ENCODE data around the gene RNF151. TPM values are rescaled to one million over a fixed set of nuclear protein-coding genes. Genes with fewer than 3 reads are reported as not detected.
"Not testable (repeated sequence)": the region's sequence is repeated elsewhere in the genome, so short reads cannot be mapped to it uniquely, and the experiment has no call there.

The RNF151 gene
- total RNA-seq, 1 donor from 2014 or later: 0.39 TPM

DNA sequence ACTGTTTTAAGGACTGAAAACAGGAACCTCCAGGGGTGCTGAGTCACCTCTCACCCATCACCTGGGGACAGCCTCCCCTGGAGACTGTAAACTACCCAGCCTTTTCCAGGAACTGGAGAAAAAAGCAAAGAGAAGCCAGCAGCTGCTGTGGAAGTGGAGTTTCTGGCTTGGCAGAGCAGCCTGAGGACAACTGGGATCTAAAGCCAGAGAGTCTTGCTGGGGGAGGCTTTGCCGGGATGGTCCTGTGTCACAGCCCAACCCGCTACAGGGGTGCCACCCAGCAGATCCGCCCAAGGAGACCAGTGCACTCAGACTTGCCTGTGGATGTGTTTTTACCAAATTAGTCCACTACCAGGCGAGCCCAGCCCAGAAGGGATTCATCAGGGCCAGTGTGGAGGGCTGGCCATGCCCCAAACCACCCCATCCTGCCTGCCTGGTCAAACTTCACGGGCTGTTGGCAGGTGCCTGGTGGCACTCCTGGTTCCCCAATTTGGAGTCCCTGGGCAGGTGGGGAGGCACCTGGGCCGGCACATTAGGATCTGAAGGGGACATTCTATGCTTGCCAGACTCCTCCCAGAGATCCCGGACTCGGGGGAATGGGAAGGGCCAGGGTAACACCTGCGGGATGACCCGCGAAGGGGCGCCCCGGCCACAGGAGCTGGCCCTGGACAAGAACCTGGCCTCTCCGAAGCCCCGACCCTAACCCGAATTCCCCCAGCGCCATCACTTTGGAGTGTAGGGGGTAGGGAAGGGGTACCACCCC is 24.4 kb upstream of the RNF151 start:
- no peaks in the 10 kb centered on the region for H3K9me3 Mint-ChIP-seq
- peaks cover 11% of the 10 kb centered on the region for H3K36me3 Mint-ChIP-seq (ENCODE audit: low read depth)
- peaks cover 15% of the 10 kb centered on the region for H3K4me1 Mint-ChIP-seq (ENCODE audit: low read depth)
- H3K27me3 Mint-ChIP-seq (ENCODE audit: low read depth): no peaks in the 10 kb centered on the region
- H3K27ac Mint-ChIP-seq: peak overlapping the region; percentile 82
- intact Hi-C loops (cut with micrococcal nuclease): loop anchor here (5.0 kb wide), 2 partner anchors 85 to 200 kb away; no protein-coding TSS in a partner anchor
- peak overlapping the region; percentile 90 for H3K4me3 Mint-ChIP-seq (ENCODE audit: low read depth)
- DNase-seq (ENCODE audit: low spot score): no peak

DNA sequence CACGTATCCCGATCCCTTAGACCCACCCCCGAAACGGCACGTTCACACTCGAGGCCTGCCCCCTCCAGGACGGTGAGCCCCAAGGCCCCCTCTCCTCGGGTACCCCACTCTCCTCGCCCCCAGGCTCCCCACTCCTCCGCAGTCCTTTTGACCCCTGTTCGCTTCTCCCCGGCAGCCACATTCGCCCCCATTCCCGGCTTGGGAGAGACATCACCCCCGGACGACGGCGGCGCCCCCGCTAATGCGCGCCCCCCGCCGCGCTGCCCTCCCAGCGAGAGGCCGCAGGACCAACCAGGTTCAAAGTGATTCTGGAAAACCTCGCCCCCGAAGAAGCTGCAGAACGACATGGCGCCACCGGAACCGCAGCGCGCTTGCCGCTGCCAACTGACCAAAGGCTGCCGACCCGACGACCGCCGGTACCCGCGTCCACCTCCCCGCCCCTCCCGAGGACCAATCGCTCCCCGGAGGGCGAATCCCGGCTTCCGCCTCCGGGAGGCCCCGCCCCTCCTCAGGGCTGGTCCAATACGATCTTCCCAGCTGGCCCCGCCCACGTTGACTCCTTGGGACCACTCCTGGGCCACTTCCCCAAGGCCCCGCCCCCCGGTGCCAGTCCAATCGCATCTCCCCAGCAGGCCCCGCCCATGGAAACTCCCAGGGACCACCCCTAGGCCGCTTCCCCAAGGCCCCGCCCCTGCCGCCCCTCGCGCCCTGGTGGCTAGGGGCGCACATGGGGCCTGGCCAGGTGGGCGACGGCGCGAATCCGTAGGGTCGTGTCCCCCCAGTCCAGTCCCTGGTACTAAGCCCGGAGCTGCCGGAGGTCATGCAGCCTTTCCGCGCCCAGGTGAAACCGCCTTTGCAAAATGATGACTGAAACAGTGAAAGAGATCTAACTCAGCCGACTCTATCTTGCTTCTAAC is 23.6 kb upstream of the RNF151 start, which contains the start of gene MSRB1:
Gene MSRB1, minus strand, starts transcription at position 390 of the 917 bp plus-strand sequence. Its CDS starts 43 bp downstream, at position 347.
- Mint-ChIP-seq H3K9me3 (no peaks in the 10 kb centered on the region), H3K4me1 (ENCODE audit: low read depth) (peaks cover 15% of the 10 kb centered on the region), H3K4me3 (ENCODE audit: low read depth) (peak within 1 kb of the TSS; percentile 90), H3K27ac (peak within 1 kb of the TSS; percentile 82), H3K27me3 (ENCODE audit: low read depth) (no peaks in the 10 kb centered on the region), H3K36me3 (ENCODE audit: low read depth) (peaks cover 9% of the 10 kb centered on the region)
- DNase-seq (ENCODE audit: low spot score): peak; percentile 99
- intact Hi-C loops (cut with micrococcal nuclease): loop anchor here (1.0 to 5.0 kb wide), 3 partner anchors 16 to 199 kb away; partner anchors contain the start of gene NDUFB10

DNA sequence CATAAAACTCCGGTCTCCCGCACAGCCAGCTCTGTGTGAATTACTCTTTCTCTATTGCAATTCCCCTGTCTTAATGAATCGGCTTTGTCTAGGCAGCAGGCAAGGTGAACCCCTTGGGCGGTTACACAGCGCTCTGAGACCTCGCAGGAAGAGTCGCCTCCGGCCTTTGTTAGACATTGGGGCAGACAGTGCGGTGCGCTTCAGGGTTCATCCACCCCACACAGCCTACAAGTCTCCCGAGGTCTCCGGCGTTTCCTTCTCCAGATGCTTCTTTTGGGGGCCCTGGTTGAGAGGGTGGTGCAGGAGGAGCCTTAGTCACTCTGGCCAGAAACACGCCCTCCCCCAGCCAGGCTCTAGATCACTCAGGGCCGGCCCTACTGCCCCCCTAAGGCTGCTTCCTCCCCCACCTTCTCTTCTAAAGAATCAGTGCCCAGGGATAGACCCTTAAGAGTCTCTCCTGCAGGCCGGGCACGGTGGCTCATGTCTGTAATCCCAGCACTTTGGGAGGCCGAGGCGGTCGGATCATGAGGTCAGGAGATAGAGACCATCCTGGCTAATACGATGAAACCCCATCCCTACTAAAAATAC is 21.9 kb upstream of the RNF151 start:
- Mint-ChIP-seq H3K27me3 (ENCODE audit: low read depth) (no peaks in the 10 kb centered on the region), H3K36me3 (ENCODE audit: low read depth) (no peaks in the 10 kb centered on the region), H3K27ac (peak overlapping the region; percentile 40), H3K9me3 (no peaks in the 10 kb centered on the region), H3K4me1 (ENCODE audit: low read depth) (peaks cover 15% of the 10 kb centered on the region), H3K4me3 (ENCODE audit: low read depth) (peak overlapping the region; percentile 57)
- no peak for DNase-seq (ENCODE audit: low spot score)
- intact Hi-C loops (cut with micrococcal nuclease): loop anchor here (5.0 kb wide), 2 partner anchors 87 to 198 kb away; no protein-coding TSS in a partner anchor

DNA sequence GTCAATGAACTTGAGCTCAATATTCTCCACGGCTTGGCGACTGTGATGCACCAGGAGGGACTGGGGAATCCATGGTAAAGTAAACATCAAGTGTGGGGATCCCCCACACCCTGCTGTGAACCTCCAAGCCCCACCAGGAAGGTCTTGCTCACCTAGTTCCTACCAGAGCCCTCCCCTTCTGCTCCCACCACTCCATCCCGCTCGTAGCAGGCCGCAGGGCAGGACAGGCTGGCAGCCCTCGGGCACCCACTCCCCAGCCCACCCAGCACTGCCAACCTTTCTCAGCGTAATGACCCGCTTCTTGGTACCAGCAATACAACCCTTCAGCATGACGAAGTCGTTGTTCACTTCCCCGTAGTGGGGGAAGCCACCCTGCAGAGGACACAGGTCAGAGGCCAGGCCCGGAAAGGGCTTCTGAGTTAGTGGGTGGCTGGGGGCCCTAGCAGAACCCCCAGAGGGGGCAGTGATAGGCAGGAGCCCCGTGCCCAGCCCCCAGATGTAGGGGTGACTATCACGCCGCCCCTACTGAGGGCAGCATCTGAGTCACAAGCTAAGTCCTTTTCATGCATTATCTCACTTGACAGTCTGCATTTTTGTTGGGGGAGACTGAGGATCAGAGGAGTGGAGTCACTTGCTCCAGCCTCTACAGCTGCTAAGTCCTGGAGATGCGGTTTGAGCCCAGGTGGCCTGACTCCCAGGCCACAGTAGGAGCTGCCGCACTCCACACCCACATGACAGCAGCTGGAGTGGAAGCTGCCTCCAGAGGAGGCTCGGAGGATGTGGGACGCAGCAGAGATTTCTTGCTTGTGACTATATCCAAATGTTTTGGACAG is 20.9 kb upstream of the RNF151 start:
- Mint-ChIP-seq H3K27me3 (ENCODE audit: low read depth) (no peaks in the 10 kb centered on the region), H3K4me3 (ENCODE audit: low read depth) (no peak overlapping the region), H3K9me3 (no peaks in the 10 kb centered on the region), H3K27ac (no peak overlapping the region), H3K4me1 (ENCODE audit: low read depth) (peaks cover 15% of the 10 kb centered on the region), H3K36me3 (ENCODE audit: low read depth) (no peaks in the 10 kb centered on the region)
- intact Hi-C loops (cut with micrococcal nuclease): no loop called here
- no peak for DNase-seq (ENCODE audit: low spot score)

DNA sequence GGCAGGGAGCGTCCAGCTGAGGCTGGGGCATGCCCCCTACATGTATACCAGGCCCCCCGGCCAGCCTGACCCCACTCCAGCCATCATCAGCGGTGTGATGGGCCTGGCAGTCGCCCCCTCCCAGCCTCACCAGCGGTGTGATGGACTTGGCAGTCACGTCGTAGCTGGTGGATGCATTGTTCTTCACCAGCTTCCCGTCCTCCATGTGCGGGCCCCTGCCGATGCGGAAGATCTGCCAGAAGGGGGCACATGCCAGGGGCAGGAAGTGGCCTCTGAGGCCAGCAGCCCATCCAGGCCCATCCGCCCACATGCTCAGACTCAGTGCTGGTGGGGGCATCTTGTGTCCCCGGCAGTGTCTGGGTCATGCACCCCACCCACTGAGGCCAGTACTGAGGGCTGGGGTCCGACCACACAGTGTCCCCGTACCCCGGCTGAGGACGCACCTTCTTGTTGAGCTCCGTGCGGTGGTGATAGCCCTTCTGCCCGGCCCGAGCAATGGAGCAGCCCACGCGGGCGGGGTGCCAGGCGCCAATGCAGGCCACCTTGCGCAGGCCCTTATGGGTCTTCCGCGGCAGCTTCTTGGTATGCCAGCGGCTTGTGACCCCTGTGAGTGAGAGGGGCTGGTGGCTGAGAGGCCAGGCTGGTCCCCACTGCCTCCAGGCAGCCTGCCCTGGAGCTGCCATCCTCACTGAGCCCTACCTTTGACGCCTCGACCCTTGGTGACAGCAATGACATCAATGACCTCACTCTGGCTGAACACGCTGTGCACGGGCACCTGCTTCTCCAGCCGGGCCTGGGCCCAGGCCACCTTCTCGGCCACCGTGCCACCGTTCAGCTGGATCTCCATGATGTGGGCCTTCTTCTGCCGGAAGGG is 19.9 kb upstream of the RNF151 start:
- Mint-ChIP-seq H3K4me3 (ENCODE audit: low read depth) (no peak overlapping the region), H3K36me3 (ENCODE audit: low read depth) (no peaks in the 10 kb centered on the region), H3K27ac (no peak overlapping the region), H3K4me1 (ENCODE audit: low read depth) (peaks cover 13% of the 10 kb centered on the region), H3K27me3 (ENCODE audit: low read depth) (no peaks in the 10 kb centered on the region), H3K9me3 (no peaks in the 10 kb centered on the region)
- intact Hi-C loops (cut with micrococcal nuclease): no loop called here
- DNase-seq (ENCODE audit: low spot score): no peak

DNA sequence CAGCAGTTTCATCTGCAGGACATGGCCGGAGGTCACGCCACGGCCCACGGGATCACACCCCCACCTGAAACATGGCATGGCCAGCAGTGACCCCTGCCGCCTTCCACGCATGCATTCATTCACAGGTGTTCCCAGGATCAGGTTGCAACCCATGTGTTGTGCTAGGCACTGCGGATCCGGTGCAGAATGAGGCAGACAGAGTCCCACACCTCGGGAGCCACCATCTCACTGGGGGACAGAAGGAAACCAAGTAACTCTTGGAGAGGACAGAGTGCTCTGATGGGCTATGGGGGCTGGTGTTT is 19.3 kb upstream of the RNF151 start:
- Mint-ChIP-seq H3K36me3 (ENCODE audit: low read depth) (no peaks in the 10 kb centered on the region), H3K4me3 (ENCODE audit: low read depth) (no peak overlapping the region), H3K27me3 (ENCODE audit: low read depth) (no peaks in the 10 kb centered on the region), H3K27ac (no peak overlapping the region), H3K4me1 (ENCODE audit: low read depth) (peaks cover 9% of the 10 kb centered on the region), H3K9me3 (no peaks in the 10 kb centered on the region)
- DNase-seq (ENCODE audit: low spot score): no peak
- intact Hi-C loops (cut with micrococcal nuclease): no loop called here

DNA sequence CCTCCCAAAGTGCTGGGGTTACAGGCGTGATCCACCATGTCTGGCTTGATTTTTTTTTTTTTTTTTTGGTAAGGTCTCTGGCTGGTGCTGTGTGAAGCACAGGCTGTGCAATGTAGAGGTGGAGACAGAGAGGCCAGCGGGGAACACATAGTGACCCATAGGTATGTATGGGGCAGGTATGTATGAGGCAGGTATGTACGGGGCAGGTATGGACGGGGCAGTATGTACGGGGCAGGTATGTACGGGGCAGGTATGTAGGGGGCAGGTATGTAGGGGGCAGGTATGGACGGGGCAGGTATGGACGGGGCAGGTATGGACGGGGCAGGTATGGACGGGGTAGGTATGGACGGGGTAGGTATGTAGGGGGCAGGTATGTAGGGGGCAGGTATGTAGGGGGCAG is 17.1 kb upstream of the RNF151 start:
- H3K9me3 Mint-ChIP-seq: no peaks in the 10 kb centered on the region
- no peaks in the 10 kb centered on the region for H3K36me3 Mint-ChIP-seq (ENCODE audit: low read depth)
- H3K4me3 Mint-ChIP-seq (ENCODE audit: low read depth): no peak overlapping the region
- intact Hi-C loops (cut with micrococcal nuclease): no loop called here
- peaks cover 7% of the 10 kb centered on the region for H3K4me1 Mint-ChIP-seq (ENCODE audit: low read depth)
- no peak for DNase-seq (ENCODE audit: low spot score)
- no peaks in the 10 kb centered on the region for H3K27me3 Mint-ChIP-seq (ENCODE audit: low read depth)
- no peak overlapping the region for H3K27ac Mint-ChIP-seq

DNA sequence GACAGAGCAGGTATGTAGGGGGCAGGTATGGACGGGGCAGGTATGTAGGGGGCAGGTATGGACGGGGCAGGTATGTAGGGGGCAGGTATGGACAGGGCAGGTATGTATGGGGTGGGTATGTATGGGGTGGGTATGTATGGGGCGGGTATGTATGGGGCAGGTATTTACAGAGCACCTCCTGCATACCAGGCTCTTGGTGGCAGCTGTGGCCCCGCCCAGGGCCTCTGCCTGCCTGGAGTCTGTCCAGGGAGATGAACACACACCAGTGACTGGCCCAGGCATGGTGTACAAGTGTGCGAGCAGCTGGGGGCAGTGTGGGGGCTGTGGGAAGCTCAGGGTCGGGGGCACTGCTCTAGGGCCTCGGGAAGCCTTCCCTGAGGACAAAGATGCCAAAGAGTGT is 16.6 kb upstream of the RNF151 start:
- Mint-ChIP-seq H3K4me3 (ENCODE audit: low read depth) (no peak overlapping the region), H3K36me3 (ENCODE audit: low read depth) (no peaks in the 10 kb centered on the region), H3K27me3 (ENCODE audit: low read depth) (no peaks in the 10 kb centered on the region), H3K4me1 (ENCODE audit: low read depth) (peaks cover 5% of the 10 kb centered on the region), H3K9me3 (no peaks in the 10 kb centered on the region), H3K27ac (no peak overlapping the region)
- intact Hi-C loops (cut with micrococcal nuclease): no loop called here
- DNase-seq (ENCODE audit: low spot score): no peak

DNA sequence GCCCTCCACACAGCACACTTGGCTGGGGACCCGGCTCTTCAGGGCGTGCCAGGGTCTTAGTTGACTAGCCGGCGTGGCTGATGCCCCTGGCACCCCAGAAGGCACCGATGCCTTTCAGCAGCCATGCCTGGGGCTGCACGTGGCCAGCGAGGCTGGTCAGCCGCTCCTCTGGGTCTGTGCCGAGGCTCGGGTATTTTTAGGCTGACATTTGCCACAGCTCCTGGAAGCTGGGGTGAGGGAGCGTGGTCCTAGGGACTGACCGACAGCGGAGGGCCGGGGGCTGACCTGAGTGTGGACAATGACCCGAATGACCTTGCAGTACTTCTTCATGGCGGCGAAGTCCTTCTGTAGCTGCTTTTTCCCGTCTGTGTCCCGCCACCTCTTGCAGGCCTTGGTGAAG is 16.1 kb upstream of the RNF151 start:
- Mint-ChIP-seq H3K4me1 (ENCODE audit: low read depth) (peaks cover 5% of the 10 kb centered on the region), H3K27ac (no peak overlapping the region), H3K36me3 (ENCODE audit: low read depth) (no peaks in the 10 kb centered on the region), H3K27me3 (ENCODE audit: low read depth) (no peaks in the 10 kb centered on the region), H3K9me3 (no peaks in the 10 kb centered on the region), H3K4me3 (ENCODE audit: low read depth) (no peak overlapping the region)
- DNase-seq (ENCODE audit: low spot score): no peak
- intact Hi-C loops (cut with micrococcal nuclease): no loop called here

DNA sequence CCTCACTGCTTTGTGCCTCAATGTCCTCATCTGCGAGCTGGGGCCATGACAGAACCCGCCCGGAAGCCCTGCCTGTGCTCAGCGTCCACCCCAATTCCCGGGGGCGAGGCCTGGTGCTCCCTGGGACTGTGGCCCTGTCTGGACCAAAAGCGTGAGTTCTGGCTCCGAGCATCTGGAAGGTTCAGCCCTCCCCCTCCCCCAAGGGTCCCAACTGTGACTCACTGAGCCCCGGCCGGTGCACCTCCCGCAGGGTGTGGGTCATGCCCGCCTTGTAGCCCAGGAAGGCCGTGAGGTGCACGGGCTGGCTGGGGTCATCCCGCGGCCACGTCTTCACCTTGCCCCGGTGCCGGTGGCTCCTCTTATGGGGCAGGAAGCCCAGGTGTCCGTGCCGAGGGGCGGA is 12.9 kb upstream of the RNF151 start:
- H3K36me3 Mint-ChIP-seq (ENCODE audit: low read depth): no peaks in the 10 kb centered on the region
- peaks cover 5% of the 10 kb centered on the region for H3K4me1 Mint-ChIP-seq (ENCODE audit: low read depth)
- no peak overlapping the region for H3K27ac Mint-ChIP-seq
- no peak for DNase-seq (ENCODE audit: low spot score)
- intact Hi-C loops (cut with micrococcal nuclease): no loop called here
- no peaks in the 10 kb centered on the region for H3K9me3 Mint-ChIP-seq
- H3K27me3 Mint-ChIP-seq (ENCODE audit: low read depth): no peaks in the 10 kb centered on the region
- no peak overlapping the region for H3K4me3 Mint-ChIP-seq (ENCODE audit: low read depth)

DNA sequence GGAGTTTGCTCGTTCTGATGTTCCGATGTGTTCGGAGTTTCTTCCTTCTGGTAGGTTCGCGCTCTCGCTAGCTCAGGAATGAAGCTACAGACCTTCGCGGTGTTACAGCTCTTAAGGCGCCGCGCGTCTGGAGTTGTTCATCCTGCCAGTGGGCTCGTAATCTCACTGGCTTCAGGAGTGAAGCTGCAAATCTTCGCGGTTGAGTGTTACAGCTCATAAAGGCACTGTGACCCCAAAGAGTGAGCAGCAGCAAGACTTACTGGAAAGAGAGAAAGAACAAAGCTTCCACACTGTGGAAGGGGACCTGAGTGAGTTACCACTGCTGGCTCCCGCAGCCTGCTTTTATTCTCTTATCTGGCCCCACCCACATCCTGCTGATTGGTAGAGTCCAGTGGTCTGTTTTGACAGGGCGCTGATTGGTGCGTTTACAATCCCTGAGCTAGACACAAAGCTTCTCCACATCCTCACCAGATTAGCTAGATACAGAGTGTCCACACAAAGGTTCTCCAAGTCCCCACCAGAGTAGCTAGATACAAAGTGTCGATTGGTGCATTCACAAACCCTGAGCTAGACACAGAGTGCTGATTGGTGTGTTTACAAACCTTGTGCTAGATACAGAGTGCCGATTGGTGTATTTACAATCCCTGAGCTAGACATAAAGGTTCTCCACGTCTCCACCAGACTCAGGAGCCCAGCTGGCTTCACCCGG is 9.1 kb upstream of the RNF151 start:
- DNase-seq (ENCODE audit: low spot score); H3K9me3 Mint-ChIP-seq; intact Hi-C loops (cut with micrococcal nuclease); H3K4me3 Mint-ChIP-seq (ENCODE audit: low read depth); H3K27ac Mint-ChIP-seq; H3K27me3 Mint-ChIP-seq (ENCODE audit: low read depth): not testable (repeated sequence)
- H3K4me1 Mint-ChIP-seq (ENCODE audit: low read depth): peaks cover 23% of the 10 kb centered on the region
- H3K36me3 Mint-ChIP-seq (ENCODE audit: low read depth): peaks cover 28% of the 10 kb centered on the region

Data from activated T-helper 2 cell treated with anti-CD3 and anti-CD28 coated beads, Interferon-gamma antibody, Interleukin-2, Interleukin-4, amounts not matched to agents 10 μg/mL and 5 μg/mL and 100 μg/mL, durations not matched to agents 14 hours and 24 hours and 36 hours (primary cell).